ENCODE data around the gene DDX54.

Gene DDX54

DNA sequence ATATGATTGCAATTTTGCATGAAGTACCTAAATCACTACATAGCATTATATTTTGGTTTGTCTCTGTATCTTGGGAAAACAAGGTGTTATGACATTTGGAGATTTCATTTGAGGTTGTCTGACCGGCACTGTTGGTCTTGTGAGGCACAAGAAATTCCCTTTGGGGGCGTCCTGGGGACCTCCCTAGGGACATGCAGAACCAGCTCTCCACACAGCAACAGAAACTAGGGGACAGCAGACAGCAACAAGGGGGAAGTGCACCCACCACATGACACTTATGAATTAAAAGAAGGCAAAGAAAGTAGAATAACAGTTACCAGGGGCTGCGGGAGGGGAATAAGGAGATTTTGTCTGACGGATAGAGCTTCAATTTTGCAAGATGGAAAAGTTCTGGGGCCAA, 14.4 kb downstream of the DDX54 start:
- no peak for DNase-seq
- in situ Hi-C loops (cut with HindIII; ENCODE audit: low pct_ligation_motif_present, low pct_unique_long_range_greater_than_20kb, low sequenced_read_pairs), result loop anchor here (25.0 kb wide), 1 partner anchor 109 kb away; the partner anchor contains the start of gene DTX1

- in situ Hi-C loops (cut with HindIII; ENCODE audit: low pct_ligation_motif_present, low pct_unique_long_range_greater_than_20kb, low sequenced_read_pairs), result loop anchor here (25.0 kb wide), 1 partner anchor 108 kb away; the partner anchor contains the start of gene DTX1
- no peak for DNase-seq
These were observed 14.8 kb downstream of the DDX54 start for GRCh38 chr12:113170457-113170856.

GRCh38 chr12:113169697-113170096, 15.6 kb downstream of the DDX54 start:
- in situ Hi-C loops (cut with HindIII; ENCODE audit: low pct_ligation_motif_present, low pct_unique_long_range_greater_than_20kb, low sequenced_read_pairs), result loop anchor here (25.0 kb wide), 1 partner anchor 107 kb away; the partner anchor contains the start of gene DTX1
- DNase-seq, result no peak

GRCh38 chr12:113167868-113168267, 17.4 kb downstream of the DDX54 start:
- in situ Hi-C loops (cut with HindIII; ENCODE audit: low pct_ligation_motif_present, low pct_unique_long_range_greater_than_20kb, low sequenced_read_pairs), result loop anchor here (25.0 kb wide), 1 partner anchor 106 kb away; the partner anchor contains the start of gene DTX1
- DNase-seq, result no peak

DNA sequence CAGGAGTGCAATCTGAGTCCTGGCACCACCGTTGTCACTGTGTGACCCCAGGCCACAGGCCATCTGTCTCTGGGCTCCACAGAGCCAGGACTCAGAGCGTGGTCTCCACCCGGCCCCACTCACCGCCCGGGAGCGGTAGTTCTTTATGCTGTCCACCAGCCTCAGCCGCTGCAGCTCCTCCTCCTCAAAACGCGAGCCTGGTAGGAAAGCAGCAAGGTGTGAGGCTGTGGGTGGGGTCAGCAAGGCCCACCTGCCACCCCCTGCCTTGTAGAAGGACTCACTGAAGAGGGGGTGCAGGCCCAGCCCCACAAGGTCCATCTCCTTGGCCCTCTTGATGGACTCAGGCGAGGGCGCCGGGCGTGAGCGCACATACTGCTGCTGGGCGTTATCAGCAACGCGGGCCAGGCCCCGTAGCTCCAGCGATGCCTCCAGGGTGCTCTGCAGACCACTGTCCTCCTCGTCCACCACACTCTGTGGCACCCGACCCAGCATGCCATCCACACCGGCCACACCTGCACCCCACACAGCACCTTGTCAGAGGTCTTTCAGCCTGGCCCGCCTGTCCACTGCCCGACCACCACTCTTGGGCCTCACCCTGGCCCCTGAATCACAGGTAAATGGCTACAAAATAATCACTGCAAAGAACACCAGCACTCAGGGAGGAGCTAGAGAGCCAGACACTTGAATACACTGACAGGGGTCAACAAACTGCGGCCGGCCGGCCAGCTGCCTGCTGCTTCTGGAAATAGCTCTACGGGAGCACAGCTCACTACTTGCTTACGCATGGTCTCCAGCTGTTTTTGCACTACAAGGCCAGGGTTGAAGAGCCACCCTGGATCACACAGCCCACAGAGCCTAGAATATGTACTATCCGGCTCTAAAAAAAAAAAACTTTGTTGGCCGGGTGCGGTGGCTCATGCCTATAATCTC, 19.5 kb downstream of the DDX54 start:
- no peak for DNase-seq
- in situ Hi-C loops (cut with HindIII; ENCODE audit: low pct_ligation_motif_present, low pct_unique_long_range_greater_than_20kb, low sequenced_read_pairs), result loop anchor here (25.0 kb wide), 1 partner anchor 103 kb away; the partner anchor contains the start of gene DTX1

- in situ Hi-C loops (cut with HindIII; ENCODE audit: low pct_ligation_motif_present, low pct_unique_long_range_greater_than_20kb, low sequenced_read_pairs), result loop anchor here (25.0 kb wide), 1 partner anchor 102 kb away; the partner anchor contains the start of gene DTX1
These were observed 21.3 kb downstream of the DDX54 start for GRCh38 chr12:113164014-113164413.

GRCh38 chr12:113163030-113163360, 22.3 kb downstream of the DDX54 start:
- in situ Hi-C loops (cut with HindIII; ENCODE audit: low pct_ligation_motif_present, low pct_unique_long_range_greater_than_20kb, low sequenced_read_pairs), result loop anchor here (25.0 kb wide), 1 partner anchor 101 kb away; the partner anchor contains the start of gene DTX1
- DNase-seq, result no peak

More at GRCh38 chr12:113164014-113164413, 21.3 kb downstream of the DDX54 start:
- DNase-seq, result no peak

DNA sequence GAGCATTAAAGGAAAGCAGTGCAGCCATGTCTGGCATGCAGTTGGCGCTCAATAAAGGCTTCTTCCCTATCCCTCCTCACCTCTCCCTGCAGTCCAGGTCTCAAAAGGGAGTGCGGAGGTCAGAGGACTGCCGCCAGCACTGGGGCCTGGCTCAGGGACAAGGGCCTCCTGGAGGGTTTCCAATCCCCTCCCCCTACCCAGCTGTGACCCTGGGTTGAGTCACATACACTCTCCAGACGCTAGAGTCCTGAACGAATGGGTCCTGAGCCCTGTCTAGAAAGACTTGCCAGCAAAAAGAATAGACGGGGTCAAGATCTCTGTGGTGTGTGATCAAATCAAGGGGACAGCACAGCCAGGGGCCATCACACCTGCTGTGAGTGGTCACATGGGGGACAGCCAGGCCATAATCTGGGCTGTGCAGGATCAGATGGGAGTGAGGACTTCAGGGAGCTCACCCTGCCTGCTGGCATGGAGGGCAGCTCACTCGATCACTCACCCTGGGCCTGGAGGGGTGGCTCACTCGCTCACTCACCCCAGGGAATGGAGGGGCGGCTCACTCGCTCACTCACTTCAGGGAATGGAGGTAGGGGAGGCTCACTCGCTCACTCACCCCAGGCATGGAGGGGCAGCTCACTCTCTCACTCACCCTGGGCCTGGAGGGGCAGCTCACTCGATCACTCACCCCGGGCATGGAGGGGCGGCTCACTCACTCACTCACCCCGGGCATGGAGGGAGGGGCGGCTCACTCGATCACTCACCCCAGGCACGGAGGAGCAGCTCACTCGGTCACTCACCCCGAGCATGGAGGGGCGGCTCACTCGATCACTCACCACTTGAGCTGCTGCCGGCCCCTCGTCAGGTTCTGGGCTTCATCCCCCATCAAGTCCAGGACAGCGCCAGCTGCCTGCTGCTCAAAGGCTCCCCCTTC, 22.9 kb downstream of the DDX54 start:
- DNase-seq, result peak; percentile 66
- in situ Hi-C loops (cut with HindIII; ENCODE audit: low pct_ligation_motif_present, low pct_unique_long_range_greater_than_20kb, low sequenced_read_pairs), result loop anchor here (25.0 kb wide), 1 partner anchor 100 kb away; the partner anchor contains the start of gene DTX1

DNA sequence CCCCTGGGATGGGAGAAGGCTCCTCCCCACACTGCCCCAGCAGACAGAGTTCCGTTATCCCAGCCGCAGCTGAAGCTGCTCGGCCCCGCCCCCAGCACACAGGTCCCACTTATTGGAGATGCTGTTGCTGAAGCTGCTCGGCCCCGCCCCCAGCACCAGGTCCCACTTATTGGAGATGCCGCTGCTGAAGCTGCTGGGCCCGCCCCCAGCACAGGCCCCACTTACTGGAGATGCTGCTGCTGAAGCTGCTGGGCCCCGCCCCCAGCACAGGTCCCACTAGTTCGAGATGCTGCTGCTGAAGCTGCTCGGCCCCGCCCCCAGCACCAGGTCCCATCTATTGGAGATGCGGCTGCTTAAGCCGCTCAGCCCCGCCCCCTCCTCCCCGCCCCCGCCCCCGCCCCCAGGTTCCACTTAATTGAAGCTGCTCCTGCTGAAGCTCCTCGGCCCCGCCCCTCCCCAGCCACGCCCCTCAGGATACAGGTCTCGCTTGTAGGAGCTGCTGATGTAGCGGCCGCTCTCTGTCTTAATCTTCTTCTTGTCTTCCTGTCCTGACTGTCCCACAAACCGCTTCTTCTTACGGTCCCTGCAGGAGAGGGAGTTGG, 23.8 kb downstream of the DDX54 start:
- peak; percentile 34 for DNase-seq
- in situ Hi-C loops (cut with HindIII; ENCODE audit: low pct_ligation_motif_present, low pct_unique_long_range_greater_than_20kb, low sequenced_read_pairs), result loop anchor here (25.0 kb wide), 1 partner anchor 99 kb away; the partner anchor contains the start of gene DTX1

GRCh38 chr12:113159937-113160336, 25.3 kb downstream of the DDX54 start:
- in situ Hi-C loops (cut with HindIII; ENCODE audit: low pct_ligation_motif_present, low pct_unique_long_range_greater_than_20kb, low sequenced_read_pairs), result loop anchor here (25.0 kb wide), 1 partner anchor 98 kb away; the partner anchor contains the start of gene DTX1
- DNase-seq, result peak; percentile 26

GRCh38 chr12:113158439-113159203, 26.7 kb downstream of the DDX54 start:
- no peak for DNase-seq

GRCh38 chr12:113157218-113157859, 27.9 kb downstream of the DDX54 start:
- no peak for DNase-seq
- in situ Hi-C loops (cut with HindIII; ENCODE audit: low pct_ligation_motif_present, low pct_unique_long_range_greater_than_20kb, low sequenced_read_pairs), result loop anchor here (25.0 kb wide), 1 partner anchor 95 kb away; the partner anchor contains the start of gene DTX1

More at GRCh38 chr12:113158439-113159203, 26.7 kb downstream of the DDX54 start:
- in situ Hi-C loops (cut with HindIII; ENCODE audit: low pct_ligation_motif_present, low pct_unique_long_range_greater_than_20kb, low sequenced_read_pairs), result loop anchor here (25.0 kb wide), 1 partner anchor 96 kb away; the partner anchor contains the start of gene DTX1

- no peak for DNase-seq
- in situ Hi-C loops (cut with HindIII; ENCODE audit: low pct_ligation_motif_present, low pct_unique_long_range_greater_than_20kb, low sequenced_read_pairs), result loop anchor here (25.0 kb wide), 1 partner anchor 93 kb away; the partner anchor contains the start of gene DTX1
These were observed 29.6 kb downstream of the DDX54 start for GRCh38 chr12:113155646-113156045.

- in situ Hi-C loops (cut with HindIII; ENCODE audit: low pct_ligation_motif_present, low pct_unique_long_range_greater_than_20kb, low sequenced_read_pairs), result loop anchor here (25.0 kb wide), 1 partner anchor 93 kb away; the partner anchor contains the start of gene DTX1
These were observed 30.2 kb downstream of the DDX54 start for GRCh38 chr12:113155060-113155459.

DNA sequence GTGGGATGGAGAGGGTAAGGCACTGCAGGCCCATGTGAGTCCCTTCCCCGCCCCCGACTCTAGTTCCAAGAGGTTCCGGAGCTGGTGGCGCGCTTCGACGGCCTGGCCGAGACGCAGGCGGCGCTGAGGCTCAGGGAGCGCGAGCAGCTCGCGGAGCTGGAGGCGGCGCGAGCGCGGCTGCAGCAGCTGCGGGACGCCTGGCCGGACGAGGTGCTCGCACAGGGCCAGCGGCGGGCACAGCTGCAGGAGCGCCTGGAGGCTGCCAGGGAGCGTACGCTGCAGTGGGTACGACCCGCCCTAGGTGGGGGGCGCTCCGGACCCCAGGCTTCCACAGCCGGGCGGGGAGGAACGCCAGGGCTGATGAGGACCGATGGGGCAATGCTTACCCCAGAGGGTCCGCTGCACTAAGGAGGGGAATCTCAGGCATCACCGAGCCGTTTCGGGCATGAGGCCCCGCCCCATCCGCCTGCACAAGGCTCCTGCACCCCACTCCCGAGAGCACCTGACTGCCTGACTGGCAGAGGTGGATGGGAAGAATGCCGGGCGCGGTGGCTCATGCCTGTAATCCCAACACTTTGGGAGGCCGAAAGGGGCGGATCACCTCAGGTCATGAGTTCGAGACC, 30.8 kb downstream of the DDX54 start:
- DNase-seq, result peak; percentile 47
- in situ Hi-C loops (cut with HindIII; ENCODE audit: low pct_ligation_motif_present, low pct_unique_long_range_greater_than_20kb, low sequenced_read_pairs), result loop anchor here (25.0 kb wide), 1 partner anchor 92 kb away; the partner anchor contains the start of gene DTX1

More at GRCh38 chr12:113155060-113155459, 30.2 kb downstream of the DDX54 start:
- no peak for DNase-seq
